ENCODE data around the gene VSX1.
A peak's percentile ranks its signal among the peaks of the same experiment; 100 is the strongest.

The VSX1 gene

DNA sequence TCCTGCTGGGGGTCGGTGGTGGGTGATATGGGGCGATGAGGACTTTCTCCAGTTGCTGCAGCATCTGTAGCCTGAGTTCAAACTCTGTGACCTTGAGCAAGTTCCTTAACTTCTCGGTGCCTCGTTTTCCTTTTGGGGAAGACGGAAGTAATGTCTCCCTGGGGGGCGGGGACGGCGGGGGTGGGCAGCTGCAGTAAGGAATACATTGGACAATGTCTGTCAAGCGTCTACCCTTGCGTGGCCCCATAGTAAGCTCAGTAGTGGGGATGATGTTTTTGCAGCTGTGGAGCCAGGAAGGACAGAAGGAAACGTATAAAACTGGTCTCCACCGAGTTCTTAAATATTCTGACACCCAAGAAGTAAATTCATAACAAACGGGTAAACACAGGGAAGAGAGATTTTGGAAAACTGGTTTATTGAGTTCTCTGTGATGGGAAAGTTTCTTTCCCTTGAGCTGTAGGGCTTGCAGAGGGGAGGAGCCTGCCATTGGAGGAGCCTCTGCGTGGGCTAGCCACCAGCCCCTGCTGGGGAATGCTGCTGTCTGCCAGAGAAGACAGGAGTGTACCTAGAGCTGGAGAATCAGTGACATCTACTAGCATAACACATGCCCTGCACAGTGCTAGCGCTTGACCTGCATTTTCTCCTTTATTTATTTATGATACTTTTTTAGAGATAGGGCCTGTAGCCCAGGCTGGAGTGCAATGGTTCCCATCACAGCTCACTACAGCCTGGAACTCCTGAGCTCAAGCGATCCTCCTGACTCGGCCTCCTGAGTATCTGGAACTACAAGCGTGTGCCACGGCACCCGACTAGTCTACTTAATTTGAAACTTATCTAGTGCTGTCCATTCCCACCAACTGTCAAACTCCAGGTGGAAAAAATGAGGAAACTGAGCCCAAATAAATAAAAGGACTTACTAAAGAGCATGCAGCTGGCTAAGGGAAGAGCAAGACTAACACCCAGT lies 22.8 kb downstream of the VSX1 start:
- in situ Hi-C loops (cut with MboI; ENCODE audit: low pct_unique_long_range_greater_than_20kb, low sequenced_read_pairs, unreplicated experiment) = no loop called here
- DNase-seq (ENCODE audit: low spot score) = no peak
- TF ChIP-seq, protein P1, sequence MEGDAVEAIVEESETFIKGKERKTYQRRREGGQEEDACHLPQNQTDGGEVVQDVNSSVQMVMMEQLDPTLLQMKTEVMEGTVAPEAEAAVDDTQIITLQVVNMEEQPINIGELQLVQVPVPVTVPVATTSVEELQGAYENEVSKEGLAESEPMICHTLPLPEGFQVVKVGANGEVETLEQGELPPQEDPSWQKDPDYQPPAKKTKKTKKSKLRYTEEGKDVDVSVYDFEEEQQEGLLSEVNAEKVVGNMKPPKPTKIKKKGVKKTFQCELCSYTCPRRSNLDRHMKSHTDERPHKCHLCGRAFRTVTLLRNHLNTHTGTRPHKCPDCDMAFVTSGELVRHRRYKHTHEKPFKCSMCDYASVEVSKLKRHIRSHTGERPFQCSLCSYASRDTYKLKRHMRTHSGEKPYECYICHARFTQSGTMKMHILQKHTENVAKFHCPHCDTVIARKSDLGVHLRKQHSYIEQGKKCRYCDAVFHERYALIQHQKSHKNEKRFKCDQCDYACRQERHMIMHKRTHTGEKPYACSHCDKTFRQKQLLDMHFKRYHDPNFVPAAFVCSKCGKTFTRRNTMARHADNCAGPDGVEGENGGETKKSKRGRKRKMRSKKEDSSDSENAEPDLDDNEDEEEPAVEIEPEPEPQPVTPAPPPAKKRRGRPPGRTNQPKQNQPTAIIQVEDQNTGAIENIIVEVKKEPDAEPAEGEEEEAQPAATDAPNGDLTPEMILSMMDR (IDR thresholded peaks at IDR 0.05; ENCODE audit: extremely low read depth, insufficient read depth, missing control alignments) = no peak

DNA sequence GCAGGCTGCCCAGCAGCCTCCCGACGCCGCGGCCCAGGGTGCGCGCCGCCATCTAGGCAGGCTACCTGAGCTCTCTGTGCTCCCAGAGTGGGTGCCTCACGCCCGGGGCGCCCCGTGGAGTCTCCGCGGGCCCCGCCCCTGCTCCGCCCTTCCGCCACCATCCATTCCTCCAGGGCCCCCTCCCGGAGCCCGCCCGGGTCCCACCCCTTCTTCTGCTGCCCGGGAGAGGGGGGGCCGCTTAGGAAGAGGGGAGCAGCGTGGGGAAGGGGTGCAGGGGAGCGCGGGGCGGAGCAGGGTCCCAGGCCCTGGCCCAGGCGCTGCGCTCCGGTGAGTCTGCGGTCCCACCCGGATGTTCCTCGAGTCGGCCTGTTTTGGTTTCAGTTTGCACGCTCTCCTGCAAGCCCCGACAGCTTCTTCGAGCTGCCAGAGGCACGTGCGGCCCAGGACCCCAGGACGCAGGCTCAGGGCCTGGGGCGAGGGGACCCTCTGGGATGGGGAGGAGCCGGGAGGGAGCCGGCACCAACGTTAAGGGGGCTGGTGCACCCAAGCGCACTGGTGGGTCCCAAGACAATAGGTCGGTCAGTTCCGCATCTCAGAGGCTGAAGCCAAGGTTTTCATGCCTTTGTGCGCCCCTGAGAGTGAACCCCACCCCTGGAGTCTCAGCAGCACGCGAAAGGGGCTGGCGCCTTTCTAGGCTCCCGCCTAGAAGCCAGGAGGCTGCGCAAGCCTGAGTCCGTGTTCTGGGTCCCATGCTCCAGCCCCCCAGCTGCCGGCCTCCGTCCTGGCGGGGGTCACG lies 23.7 kb downstream of the VSX1 start, which contains the start of gene ACSS1:
ACSS1 (minus strand) TSS at position 89 of the 796 bp plus-strand sequence; CDS start at position 52, 37 bp downstream.
- peak; percentile 88 for DNase-seq (ENCODE audit: low spot score)
- in situ Hi-C loops (cut with MboI; ENCODE audit: low pct_unique_long_range_greater_than_20kb, low sequenced_read_pairs, unreplicated experiment) = no loop called here
- TF ChIP-seq, protein P1 (IDR thresholded peaks at IDR 0.05; ENCODE audit: extremely low read depth, insufficient read depth, missing control alignments) = no peak

DNA sequence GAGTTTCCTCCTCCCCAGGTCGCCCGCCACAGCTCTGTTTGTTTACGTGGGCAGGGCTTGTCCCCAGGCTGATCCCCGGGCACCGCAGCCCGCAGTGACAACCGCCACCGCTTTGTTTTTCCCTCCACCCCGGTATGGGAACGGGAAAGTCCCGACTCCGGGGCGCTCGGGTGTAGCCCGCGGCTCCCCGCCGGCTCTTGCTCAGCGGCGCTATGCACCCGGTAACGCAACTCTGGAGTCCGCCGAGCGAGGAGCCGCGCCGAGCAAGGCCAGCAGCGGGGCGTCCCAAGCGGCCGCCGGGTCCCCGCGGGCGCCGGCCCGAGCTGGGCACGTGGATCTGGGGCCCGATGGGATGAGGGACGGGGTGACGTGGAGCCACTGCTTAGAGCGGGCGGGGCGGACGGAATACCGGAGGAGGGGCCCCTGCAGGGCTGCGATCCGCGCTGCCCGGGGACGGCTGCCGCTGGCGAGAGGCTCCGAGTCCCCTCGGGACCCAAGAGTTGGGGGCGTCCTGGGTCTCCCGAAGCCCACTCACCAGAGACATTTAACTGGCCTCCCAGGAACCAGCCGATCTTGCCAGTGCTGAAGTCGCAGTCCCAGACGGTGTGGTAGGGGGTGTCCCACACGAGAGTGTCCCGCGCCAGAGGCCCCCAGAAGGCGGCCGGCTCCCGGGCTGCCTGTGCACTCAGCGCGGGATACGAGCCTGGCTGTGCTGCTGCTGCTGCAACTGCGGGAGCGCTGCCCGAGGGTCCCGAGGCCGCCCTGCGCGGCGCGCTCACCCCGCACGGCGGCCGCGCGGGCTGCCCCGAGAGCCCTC lies 24.5 kb downstream of the VSX1 start:
- in situ Hi-C loops (cut with MboI; ENCODE audit: low pct_unique_long_range_greater_than_20kb, low sequenced_read_pairs, unreplicated experiment) = no loop called here
- peak; percentile 78 for DNase-seq (ENCODE audit: low spot score)
- TF ChIP-seq, protein P1 (IDR thresholded peaks at IDR 0.05; ENCODE audit: extremely low read depth, insufficient read depth, missing control alignments) = no peak

DNA sequence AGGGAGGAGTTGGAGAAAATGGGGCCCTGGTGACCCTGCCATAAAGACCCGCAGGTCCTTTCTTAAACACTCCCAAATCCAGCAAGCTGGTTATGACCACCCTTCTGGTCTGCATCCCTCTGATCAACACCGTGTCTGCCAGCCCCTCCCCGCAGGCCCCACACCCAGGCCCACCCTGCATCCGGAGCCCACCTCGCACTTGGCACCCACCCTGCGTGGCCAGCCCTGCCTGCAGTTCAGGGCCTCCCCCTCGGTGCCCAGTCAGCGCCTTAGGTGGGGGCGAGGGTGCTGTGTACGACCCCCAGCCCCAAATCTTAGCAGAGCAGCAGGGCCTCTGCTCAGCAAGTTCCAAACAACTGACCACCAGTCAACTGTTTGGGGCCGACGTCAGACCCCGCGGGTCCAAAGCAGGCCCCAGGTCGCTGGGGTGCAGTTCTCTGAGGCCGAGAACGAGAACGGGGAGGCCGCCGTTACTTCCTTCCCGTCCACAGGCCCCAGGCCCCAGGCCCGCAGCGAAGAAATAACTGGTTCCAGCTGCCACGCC lies 25.2 kb downstream of the VSX1 start:
- DNase-seq (ENCODE audit: low spot score) = peak; percentile 75
- in situ Hi-C loops (cut with MboI; ENCODE audit: low pct_unique_long_range_greater_than_20kb, low sequenced_read_pairs, unreplicated experiment) = no loop called here
- TF ChIP-seq, protein P1 (IDR thresholded peaks at IDR 0.05; ENCODE audit: extremely low read depth, insufficient read depth, missing control alignments) = no peak

- in situ Hi-C loops (cut with MboI; ENCODE audit: low pct_unique_long_range_greater_than_20kb, low sequenced_read_pairs, unreplicated experiment) = no loop called here
- TF ChIP-seq, protein P1 (IDR thresholded peaks at IDR 0.05; ENCODE audit: extremely low read depth, insufficient read depth, missing control alignments) = no peak
- no peak for DNase-seq (ENCODE audit: low spot score)
Measured at GRCh38 chr20:25055711-25056495, 26.0 kb downstream of the VSX1 start.
